Breast epithelium (tissue), 3 donors: Measurements from ENCODE around the gene C12orf75.

ENCODE experiments used
- POLR2A ChIP-seq: fragments of 450-650 bp; IDR thresholded peaks from one replicate; pipeline ENCODE4 v1.6.1; 2016; ENCODE audit warnings: antibody characterized with exemption, mild to moderate bottlenecking, moderate library complexity
- TF ChIP-seq, protein P1 (sequence below), 3 donors: fragments of 450-650 bp; IDR thresholded peaks; one replicate each; pipeline ENCODE4 v1.5.1; 2016 to 2017; ENCODE audit warnings: antibody characterized with exemption in 3 of 3, mild to moderate bottlenecking in 3 of 3, moderate library complexity in 3 of 3

DNA sequence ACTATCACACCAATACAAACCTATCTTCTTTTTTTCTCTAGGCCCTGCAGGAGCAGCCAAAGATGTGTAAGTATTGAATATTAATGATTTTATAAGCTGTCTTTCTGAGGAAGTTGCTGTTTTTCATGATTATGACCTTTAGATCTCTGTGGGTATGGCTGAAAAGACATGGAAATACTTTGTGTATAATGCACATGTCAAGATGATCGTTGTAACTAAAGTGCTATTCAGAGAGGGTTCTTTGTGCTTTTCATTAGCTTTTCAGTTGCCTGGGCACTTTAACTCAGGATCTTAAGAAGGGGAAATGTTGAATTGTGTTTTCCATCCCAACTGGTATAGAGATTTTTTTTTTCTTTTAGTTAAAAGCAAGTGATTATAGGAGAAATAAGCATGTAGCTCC is 18.1 kb downstream of the C12orf75 start:
- TF ChIP-seq, protein P1, sequence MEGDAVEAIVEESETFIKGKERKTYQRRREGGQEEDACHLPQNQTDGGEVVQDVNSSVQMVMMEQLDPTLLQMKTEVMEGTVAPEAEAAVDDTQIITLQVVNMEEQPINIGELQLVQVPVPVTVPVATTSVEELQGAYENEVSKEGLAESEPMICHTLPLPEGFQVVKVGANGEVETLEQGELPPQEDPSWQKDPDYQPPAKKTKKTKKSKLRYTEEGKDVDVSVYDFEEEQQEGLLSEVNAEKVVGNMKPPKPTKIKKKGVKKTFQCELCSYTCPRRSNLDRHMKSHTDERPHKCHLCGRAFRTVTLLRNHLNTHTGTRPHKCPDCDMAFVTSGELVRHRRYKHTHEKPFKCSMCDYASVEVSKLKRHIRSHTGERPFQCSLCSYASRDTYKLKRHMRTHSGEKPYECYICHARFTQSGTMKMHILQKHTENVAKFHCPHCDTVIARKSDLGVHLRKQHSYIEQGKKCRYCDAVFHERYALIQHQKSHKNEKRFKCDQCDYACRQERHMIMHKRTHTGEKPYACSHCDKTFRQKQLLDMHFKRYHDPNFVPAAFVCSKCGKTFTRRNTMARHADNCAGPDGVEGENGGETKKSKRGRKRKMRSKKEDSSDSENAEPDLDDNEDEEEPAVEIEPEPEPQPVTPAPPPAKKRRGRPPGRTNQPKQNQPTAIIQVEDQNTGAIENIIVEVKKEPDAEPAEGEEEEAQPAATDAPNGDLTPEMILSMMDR (IDR thresholded peaks at IDR 0.05), result no peak
- TF ChIP-seq POLR2A, result no peak
